Measurements from ENCODE around the gene SEMA3D. TPM values are rescaled to one million over a fixed set of nuclear protein-coding genes. Genes with fewer than 3 reads are reported as not detected.

SEMA3D gene
- total and polyA plus RNA-seq, 10 donors: 4.6 to 210 (median 116) TPM

DNA sequence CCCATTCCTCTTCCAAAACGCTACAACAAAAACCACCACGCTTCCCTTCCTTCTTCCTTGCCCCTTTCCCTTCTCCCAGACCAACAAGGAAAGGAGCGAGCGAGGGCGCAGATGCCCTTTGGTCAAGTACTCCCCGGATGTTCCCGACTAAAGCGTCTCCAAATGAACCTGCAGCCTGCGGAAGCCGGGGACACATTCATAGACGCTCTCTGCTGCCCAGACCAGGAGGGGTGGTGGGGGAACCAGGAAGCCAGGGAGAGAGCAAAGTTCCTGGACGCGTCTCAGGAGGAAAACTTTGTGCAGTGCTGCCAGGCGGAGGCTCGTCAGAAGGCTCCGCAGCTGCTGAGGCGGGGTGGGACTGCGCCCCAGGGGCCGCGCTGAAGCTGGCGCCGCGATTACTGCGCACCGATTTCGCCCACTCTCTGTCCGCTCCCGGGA is 754 bp downstream of the SEMA3D start:
- Histone ChIP-seq H3K4me3 (peak overlapping the region; percentile 48 to 79 (median 54)), H3K4me1 (peaks cover 0 to 31% (median 11%) of the 10 kb centered on the region in 6 donors), H3K27me3 (replicated peaks in 1 of 7) (peaks cover 0 to 32% (median 11%) of the 10 kb centered on the region in 7 donors), H3K9me3 (no peaks in the 10 kb centered on the region), H3K27ac (peak overlapping the region; percentile 57 to 89 (median 82)), H3K36me3 (no peaks in the 10 kb centered on the region)
- TF ChIP-seq, protein P1, sequence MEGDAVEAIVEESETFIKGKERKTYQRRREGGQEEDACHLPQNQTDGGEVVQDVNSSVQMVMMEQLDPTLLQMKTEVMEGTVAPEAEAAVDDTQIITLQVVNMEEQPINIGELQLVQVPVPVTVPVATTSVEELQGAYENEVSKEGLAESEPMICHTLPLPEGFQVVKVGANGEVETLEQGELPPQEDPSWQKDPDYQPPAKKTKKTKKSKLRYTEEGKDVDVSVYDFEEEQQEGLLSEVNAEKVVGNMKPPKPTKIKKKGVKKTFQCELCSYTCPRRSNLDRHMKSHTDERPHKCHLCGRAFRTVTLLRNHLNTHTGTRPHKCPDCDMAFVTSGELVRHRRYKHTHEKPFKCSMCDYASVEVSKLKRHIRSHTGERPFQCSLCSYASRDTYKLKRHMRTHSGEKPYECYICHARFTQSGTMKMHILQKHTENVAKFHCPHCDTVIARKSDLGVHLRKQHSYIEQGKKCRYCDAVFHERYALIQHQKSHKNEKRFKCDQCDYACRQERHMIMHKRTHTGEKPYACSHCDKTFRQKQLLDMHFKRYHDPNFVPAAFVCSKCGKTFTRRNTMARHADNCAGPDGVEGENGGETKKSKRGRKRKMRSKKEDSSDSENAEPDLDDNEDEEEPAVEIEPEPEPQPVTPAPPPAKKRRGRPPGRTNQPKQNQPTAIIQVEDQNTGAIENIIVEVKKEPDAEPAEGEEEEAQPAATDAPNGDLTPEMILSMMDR (IDR thresholded peaks at IDR 0.05 in 8 of 11, conservative IDR thresholded peaks at IDR 0.05 in 3 of 11): no peak
- TF ChIP-seq POLR2AphosphoS5 (IDR thresholded peaks at IDR 0.05): peak in 1 of 3 donors; percentile 47
- DNase-seq: peak; percentile 76
- WGBS, 5 donors: 1 to 3% (median 2%) methylated on average over 16 to 28 of the region's 28 CpGs
- intact Hi-C loops (cut with DNase I; ENCODE audit: low total_unique reads): loop anchor here (10.0 kb wide), 1 partner anchor 269 kb away; no protein-coding TSS in a partner anchor

DNA sequence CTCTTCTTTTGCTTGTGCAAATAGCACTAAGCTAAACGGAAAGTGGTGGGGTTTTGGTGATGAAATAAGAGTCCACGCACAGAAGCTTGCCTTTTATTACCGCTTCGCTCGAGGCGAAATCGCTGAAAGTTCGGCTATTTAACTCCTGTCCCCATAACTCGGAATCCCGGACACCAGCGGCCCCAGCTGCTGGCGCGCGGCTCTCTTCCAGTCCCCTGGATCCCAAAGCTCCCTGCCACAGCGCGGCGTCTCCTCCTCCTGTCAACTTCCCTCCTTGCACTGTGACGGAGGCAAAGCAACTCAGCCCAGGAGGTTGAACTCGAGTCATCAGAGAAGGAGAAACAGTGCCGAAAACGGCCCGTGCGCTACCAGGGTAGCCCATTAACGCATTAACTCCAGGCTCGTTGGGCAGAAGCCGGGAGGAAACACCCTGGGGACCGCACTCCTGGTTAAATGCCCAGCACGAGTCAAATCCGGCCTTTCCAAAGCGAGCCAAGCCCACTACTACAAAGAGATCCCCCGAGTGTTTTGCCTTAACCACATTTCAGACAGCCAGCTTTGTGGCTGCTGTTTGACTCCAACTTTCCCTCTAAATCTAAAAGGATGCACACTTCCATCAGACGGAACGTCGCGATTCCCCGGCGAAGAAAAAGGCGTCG is 1.3 kb downstream of the SEMA3D start:
- intact Hi-C loops (cut with DNase I; ENCODE audit: low total_unique reads): loop anchor here (10.0 kb wide), 1 partner anchor 269 kb away; no protein-coding TSS in a partner anchor
- peaks cover 0 to 32% (median 11%) of the 10 kb centered on the region in 7 donors for H3K27me3 ChIP-seq (replicated peaks in 1 of 7)
- no peaks in the 10 kb centered on the region for H3K36me3 ChIP-seq
- peaks cover 0 to 31% (median 11%) of the 10 kb centered on the region in 6 donors for H3K4me1 ChIP-seq
- peaks cover 0 to 4% (median 0%) of the 10 kb centered on the region in 8 donors for H3K9me3 ChIP-seq
- TF ChIP-seq POLR2A (IDR thresholded peaks at IDR 0.05) (no peak), POLR2AphosphoS5 (IDR thresholded peaks at IDR 0.05) (peak in 2 of 3 donors; percentile 30 to 71)
- DNase-seq: peak; percentile 79
- H3K27ac ChIP-seq: peak overlapping the region; percentile 57 to 89 (median 82)
- peak overlapping the region; percentile 48 to 79 (median 54) for H3K4me3 ChIP-seq
- WGBS, 5 donors: 1 to 6% (median 3%) methylated on average over 32 to 39 of the region's 39 CpGs

DNA sequence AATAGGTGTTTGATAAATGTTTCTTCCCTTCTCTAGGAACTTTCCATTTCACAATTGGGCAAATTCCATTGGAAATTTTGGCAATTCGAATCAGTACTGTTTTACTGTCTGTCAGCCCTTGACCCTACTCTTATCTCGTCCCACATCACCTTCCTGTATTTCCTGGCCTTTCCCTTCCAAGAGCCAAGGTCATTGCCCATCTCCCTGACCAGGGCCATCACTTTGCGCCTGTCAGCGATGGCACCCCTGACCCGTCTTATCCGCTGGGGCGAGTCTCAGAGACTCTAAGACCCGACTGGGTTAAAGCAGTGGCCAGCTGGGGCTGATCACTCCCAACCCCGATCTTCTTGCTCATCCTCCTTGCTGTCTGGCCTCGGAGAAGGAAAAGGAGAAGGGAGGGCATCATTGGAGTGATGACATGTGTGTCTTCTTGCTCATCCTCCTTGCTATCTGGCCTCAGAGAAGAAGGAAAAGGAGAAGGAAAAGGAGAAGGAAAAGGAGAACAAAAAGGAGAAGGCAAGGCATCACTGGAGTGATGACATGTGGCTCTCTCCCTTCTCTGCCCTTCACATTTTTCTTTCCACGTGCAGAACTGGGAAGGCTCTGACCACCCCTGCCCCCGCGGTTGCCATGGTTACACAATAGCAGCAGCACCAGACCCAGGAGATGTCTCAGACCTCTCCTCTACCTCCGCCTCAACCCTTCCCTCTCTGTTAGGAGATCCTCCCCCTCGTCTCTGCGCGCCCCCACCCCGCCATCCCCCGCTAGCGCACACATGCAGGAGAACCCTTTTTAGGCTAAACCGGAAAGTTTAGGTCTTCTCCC is 2.0 kb downstream of the SEMA3D start:
- peak overlapping the region; percentile 48 to 79 (median 54) for H3K4me3 ChIP-seq
- DNase-seq: peak; percentile 70
- peak in 2 of 3 donors; percentile 64 to 66 for TF ChIP-seq POLR2AphosphoS5 (IDR thresholded peaks at IDR 0.05)
- no peak for TF ChIP-seq POLR2A (IDR thresholded peaks at IDR 0.05)
- H3K27ac ChIP-seq: peak overlapping the region; percentile 40 to 89 (median 82)
- 28 to 37% (median 33%) methylated on average over 21 of the region's 21 CpGs for whole genome bisulfite sequencing, 5 donors
- no peaks in the 10 kb centered on the region for H3K36me3 ChIP-seq
- intact Hi-C loops (cut with DNase I; ENCODE audit: low total_unique reads): loop anchor here (10.0 kb wide), 1 partner anchor 270 kb away; no protein-coding TSS in a partner anchor
- peaks cover 0 to 32% (median 11%) of the 10 kb centered on the region in 7 donors for H3K27me3 ChIP-seq (replicated peaks in 1 of 7)
- H3K4me1 ChIP-seq: peaks cover 0 to 31% (median 11%) of the 10 kb centered on the region in 6 donors
- peaks cover 0 to 12% (median 6%) of the 10 kb centered on the region in 8 donors for H3K9me3 ChIP-seq

DNA sequence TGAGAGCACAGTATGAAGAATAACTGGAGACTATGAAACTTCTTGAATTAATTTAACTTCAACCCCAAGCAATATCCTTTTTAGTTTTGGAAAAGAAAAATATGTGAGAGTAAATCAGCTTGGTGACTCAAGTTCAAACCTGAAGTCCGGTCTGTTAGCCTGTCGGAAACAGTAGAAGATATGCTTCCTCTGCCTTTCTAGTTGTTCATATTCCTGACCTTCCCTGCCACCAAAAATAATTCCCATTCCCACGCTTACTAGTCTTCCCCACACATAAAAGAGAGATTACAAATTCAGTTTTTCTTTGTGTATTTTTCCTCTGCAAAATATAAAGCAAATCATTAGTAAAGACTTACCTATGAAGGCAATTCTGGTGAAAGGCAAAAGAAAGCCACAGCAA is 3.6 kb downstream of the SEMA3D start:
- peaks cover 0 to 31% (median 11%) of the 10 kb centered on the region in 6 donors for H3K4me1 ChIP-seq
- 64 to 82% (median 75%) methylated on average over 3 of the region's 3 CpGs for WGBS, 5 donors
- H3K27me3 ChIP-seq (replicated peaks in 1 of 7): peaks cover 0 to 32% (median 11%) of the 10 kb centered on the region in 7 donors
- peak overlapping the region in 2 of 8 donors; percentile 66 to 79 for H3K4me3 ChIP-seq
- peaks cover 0 to 27% (median 21%) of the 10 kb centered on the region in 8 donors for H3K9me3 ChIP-seq
- DNase-seq: no peak
- TF ChIP-seq POLR2A (IDR thresholded peaks at IDR 0.05) (no peak), POLR2AphosphoS5 (IDR thresholded peaks at IDR 0.05) (no peak)
- TF ChIP-seq, protein P1 (IDR thresholded peaks at IDR 0.05 in 8 of 11, conservative IDR thresholded peaks at IDR 0.05 in 3 of 11): no peak
- peaks cover 0 to 12% (median 0%) of the 10 kb centered on the region in 6 donors for H3K36me3 ChIP-seq
- peak overlapping the region in 6 of 8 donors; percentile 16 to 89 (median 82) for H3K27ac ChIP-seq
- intact Hi-C loops (cut with DNase I; ENCODE audit: low total_unique reads): loop anchor here (10.0 kb wide), 1 partner anchor 272 kb away; no protein-coding TSS in a partner anchor

Measured in spleen (tissue), 11 donors.